Measurements from ENCODE around the gene PXN. TPM values are rescaled to one million over a fixed set of nuclear protein-coding genes. Genes with fewer than 3 reads are reported as not detected.

Gene PXN
- total RNA-seq, 1 donor from 2014 or later: 282 TPM

GRCh38 chr12:120222288-120222832 lies 43.2 kb downstream of the PXN start:
- H3K4me1 ChIP-seq: peaks cover 12 to 16% of the 10 kb centered on the region in 2 donors
- H3K27me3 ChIP-seq: no peaks in the 10 kb centered on the region
- no peak overlapping the region for H3K4me3 ChIP-seq
- no peaks in the 10 kb centered on the region for H3K9me3 ChIP-seq
- H3K36me3 ChIP-seq: peaks cover 71 to 81% of the 10 kb centered on the region in 2 donors
- H3K27ac ChIP-seq: no peak overlapping the region
- DNase-seq (ENCODE audit: low spot score in 2 of 2): no peak
- TF ChIP-seq, protein P1, sequence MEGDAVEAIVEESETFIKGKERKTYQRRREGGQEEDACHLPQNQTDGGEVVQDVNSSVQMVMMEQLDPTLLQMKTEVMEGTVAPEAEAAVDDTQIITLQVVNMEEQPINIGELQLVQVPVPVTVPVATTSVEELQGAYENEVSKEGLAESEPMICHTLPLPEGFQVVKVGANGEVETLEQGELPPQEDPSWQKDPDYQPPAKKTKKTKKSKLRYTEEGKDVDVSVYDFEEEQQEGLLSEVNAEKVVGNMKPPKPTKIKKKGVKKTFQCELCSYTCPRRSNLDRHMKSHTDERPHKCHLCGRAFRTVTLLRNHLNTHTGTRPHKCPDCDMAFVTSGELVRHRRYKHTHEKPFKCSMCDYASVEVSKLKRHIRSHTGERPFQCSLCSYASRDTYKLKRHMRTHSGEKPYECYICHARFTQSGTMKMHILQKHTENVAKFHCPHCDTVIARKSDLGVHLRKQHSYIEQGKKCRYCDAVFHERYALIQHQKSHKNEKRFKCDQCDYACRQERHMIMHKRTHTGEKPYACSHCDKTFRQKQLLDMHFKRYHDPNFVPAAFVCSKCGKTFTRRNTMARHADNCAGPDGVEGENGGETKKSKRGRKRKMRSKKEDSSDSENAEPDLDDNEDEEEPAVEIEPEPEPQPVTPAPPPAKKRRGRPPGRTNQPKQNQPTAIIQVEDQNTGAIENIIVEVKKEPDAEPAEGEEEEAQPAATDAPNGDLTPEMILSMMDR (IDR thresholded peaks at IDR 0.05): no peak
- intact Hi-C loops (cut with DNase I): no loop called here

GRCh38 chr12:120221576-120221900 lies 44.0 kb downstream of the PXN start:
- TF ChIP-seq, protein P1 (IDR thresholded peaks at IDR 0.05): no peak
- DNase-seq (ENCODE audit: low spot score in 2 of 2): no peak
- H3K27ac ChIP-seq: no peak overlapping the region
- H3K9me3 ChIP-seq: no peaks in the 10 kb centered on the region
- H3K4me1 ChIP-seq: peaks cover 12 to 16% of the 10 kb centered on the region in 2 donors
- no peak overlapping the region for H3K4me3 ChIP-seq
- H3K27me3 ChIP-seq: no peaks in the 10 kb centered on the region
- intact Hi-C loops (cut with DNase I): no loop called here
- H3K36me3 ChIP-seq: peaks cover 74 to 84% of the 10 kb centered on the region in 2 donors

GRCh38 chr12:120220838-120221575 lies 44.5 kb downstream of the PXN start:
- peaks cover 12 to 16% of the 10 kb centered on the region in 2 donors for H3K4me1 ChIP-seq
- no peak overlapping the region for H3K4me3 ChIP-seq
- no peaks in the 10 kb centered on the region for H3K9me3 ChIP-seq
- H3K36me3 ChIP-seq: peaks cover 74 to 84% of the 10 kb centered on the region in 2 donors
- no peaks in the 10 kb centered on the region for H3K27me3 ChIP-seq
- intact Hi-C loops (cut with DNase I): no loop called here
- DNase-seq (ENCODE audit: low spot score in 2 of 2): no peak
- TF ChIP-seq, protein P1 (IDR thresholded peaks at IDR 0.05): no peak
- H3K27ac ChIP-seq: no peak overlapping the region

DNA sequence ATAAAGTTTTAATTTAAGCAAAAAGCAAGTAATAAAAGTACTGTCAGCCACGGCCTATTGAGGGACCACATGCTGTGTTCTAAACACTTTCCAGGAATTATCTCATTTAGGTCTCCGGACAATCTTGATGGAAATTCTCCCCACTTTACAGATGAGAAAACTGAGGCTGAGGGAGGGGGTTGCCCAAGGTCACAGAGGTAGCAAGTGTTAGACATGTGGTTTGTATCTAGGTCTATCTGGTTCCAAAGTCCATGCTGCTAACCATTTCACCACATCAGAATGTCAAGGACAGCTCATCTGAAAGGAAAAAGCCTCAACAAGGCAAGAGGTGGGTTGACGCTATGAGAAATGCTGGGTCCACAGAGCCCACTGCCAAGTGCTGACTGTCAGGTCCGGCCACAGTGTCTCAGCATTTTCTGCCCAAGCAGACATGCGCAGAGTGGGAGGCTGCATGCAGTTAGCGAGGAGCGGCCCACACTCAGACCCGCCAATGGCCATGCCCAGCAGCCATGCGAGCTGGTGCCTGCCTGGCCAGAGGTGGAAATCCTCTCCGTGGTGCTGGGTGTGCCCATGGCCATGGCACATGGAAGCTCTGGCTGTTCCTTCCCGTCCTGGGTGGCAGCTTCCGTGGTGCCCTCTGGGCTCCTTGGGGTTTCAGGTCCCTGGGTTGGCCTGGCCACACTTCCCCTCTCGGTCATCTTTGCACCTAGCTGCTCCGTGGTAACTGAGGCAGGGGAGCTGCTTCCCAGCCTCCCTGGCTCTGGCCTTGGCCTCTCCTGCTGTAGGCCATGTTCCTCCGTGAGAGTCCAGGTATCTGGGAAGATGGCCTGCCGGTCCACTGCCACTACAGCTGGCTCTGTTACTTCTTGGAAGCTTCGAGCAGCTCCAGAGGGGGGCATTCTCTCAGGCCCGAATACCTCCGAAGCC lies 46.6 kb downstream of the PXN start:
- DNase-seq (ENCODE audit: low spot score in 2 of 2): no peak
- intact Hi-C loops (cut with DNase I): no loop called here
- TF ChIP-seq, protein P1 (IDR thresholded peaks at IDR 0.05): no peak
- Histone ChIP-seq H3K27ac (no peak overlapping the region), H3K4me1 (peaks cover 0 to under 1% of the 10 kb centered on the region in 2 donors), H3K4me3 (no peak overlapping the region), H3K36me3 (peaks cover 90 to 100% of the 10 kb centered on the region in 2 donors), H3K9me3 (no peaks in the 10 kb centered on the region), H3K27me3 (no peaks in the 10 kb centered on the region)

- TF ChIP-seq, protein P1 (IDR thresholded peaks at IDR 0.05): no peak
- no peak overlapping the region for H3K4me3 ChIP-seq
- H3K27me3 ChIP-seq: no peaks in the 10 kb centered on the region
- no peak for DNase-seq (ENCODE audit: low spot score in 2 of 2)
- intact Hi-C loops (cut with DNase I): no loop called here
- H3K9me3 ChIP-seq: no peaks in the 10 kb centered on the region
- H3K27ac ChIP-seq: no peak overlapping the region
- no peaks in the 10 kb centered on the region for H3K4me1 ChIP-seq
- peaks cover 90 to 100% of the 10 kb centered on the region in 2 donors for H3K36me3 ChIP-seq
These were observed 48.6 kb downstream of the PXN start for GRCh38 chr12:120216742-120217605.
